Bronchial epithelial cell (primary cell): ENCODE data around the gene KRTAP2-2. TPM values are rescaled to one million over a fixed set of nuclear protein-coding genes. Genes with fewer than 3 reads are reported as not detected.
A peak's percentile ranks its signal among the peaks of the same experiment; 100 is the strongest.

Experiments used
- DNase-seq: peaks from one replicate; pipeline ENCODE4 v3.0.0-alpha.2; 2010; ENCODE audit warnings: low read depth
- FAIRE-seq: peaks from 2 replicates; lab custom pipeline; 2011; peaks lifted over from hg19 to GRCh38; lab: Jason Lieb, UNC
- H3K27me3 ChIP-seq: 2 replicates; pipeline ENCODE4 v1.5.1; 2011; ENCODE audit warnings: low read length; ENCODE audit not compliant: control insufficient read depth, insufficient read depth
- H3K36me3 ChIP-seq: 2 replicates; pipeline ENCODE4 v1.5.1; 2011; ENCODE audit warnings: low read length; ENCODE audit not compliant: control insufficient read depth, insufficient read depth
- H3K4me3 ChIP-seq: 2 replicates; pipeline ENCODE4 v1.5.1; 2011; ENCODE audit warnings: mild to moderate bottlenecking, low read depth, low read length, control low read depth
- CTCF ChIP-seq: IDR thresholded peaks from 2 replicates; pipeline ENCODE4 v1.5.1; 2011; ENCODE audit warnings: mild to moderate bottlenecking, moderate library complexity, low read length, control low read depth, inconsistent platforms; ENCODE audit not compliant: insufficient read depth, severe bottlenecking
- total RNA-seq: library from RNA; depleted of rRNA; stranded (reverse); fragments of >200 nt; gene quantifications from 2 replicates; pipeline ENCODE4 v1.2.1, GENCODE V29; 2014

Gene KRTAP2-2
- total RNA-seq, 1 donor from 2014 or later, result not detected

- no peak overlapping the region for H3K4me3 ChIP-seq
- no peak for FAIRE-seq
- no peaks in the 10 kb centered on the region for H3K36me3 ChIP-seq
- no peak for DNase-seq
- no peaks in the 10 kb centered on the region for H3K27me3 ChIP-seq
- TF ChIP-seq CTCF, result no peak
These were observed 42.5 kb downstream of the KRTAP2-2 start for GRCh38 chr17:41012326-41013120.

- no peaks in the 10 kb centered on the region for H3K27me3 ChIP-seq
- no peaks in the 10 kb centered on the region for H3K36me3 ChIP-seq
- no peak for DNase-seq
- FAIRE-seq, result no peak
- TF ChIP-seq CTCF, result no peak
- H3K4me3 ChIP-seq, result no peak overlapping the region
These were observed 44.6 kb downstream of the KRTAP2-2 start for GRCh38 chr17:41010441-41010840.

GRCh38 chr17:41009936-41010335 lies 45.1 kb downstream of the KRTAP2-2 start:
- Histone ChIP-seq H3K27me3 (no peaks in the 10 kb centered on the region), H3K36me3 (no peaks in the 10 kb centered on the region), H3K4me3 (no peak overlapping the region)
- no peak for TF ChIP-seq CTCF
- DNase-seq (no peak), FAIRE-seq (no peak)

- DNase-seq (peak; percentile 45), FAIRE-seq (no peak)
- TF ChIP-seq CTCF, result no peak
- no peaks in the 10 kb centered on the region for H3K36me3 ChIP-seq
- no peak overlapping the region for H3K4me3 ChIP-seq
- H3K27me3 ChIP-seq, result no peaks in the 10 kb centered on the region
These were observed 45.7 kb downstream of the KRTAP2-2 start for GRCh38 chr17:41009301-41009760.

DNA sequence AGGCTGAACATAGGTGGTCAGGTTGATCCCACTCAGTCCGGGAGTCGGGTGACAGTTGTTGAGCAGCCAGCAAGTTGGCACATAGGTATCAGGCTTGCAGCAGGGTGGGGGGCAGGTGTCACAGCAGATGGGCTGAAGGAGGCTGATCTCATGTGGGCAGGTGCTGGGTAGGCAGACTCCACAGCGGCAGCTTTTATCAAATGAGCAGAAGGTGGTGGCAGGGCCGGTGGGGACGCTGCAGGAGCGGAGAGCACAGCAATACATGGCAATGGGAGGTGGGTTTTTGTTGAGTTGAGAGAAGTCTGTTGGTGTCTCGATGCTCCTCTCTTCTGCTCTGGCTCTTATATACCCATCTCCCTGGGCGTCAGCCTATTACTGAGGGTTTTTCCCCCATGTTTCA lies 46.2 kb downstream of the KRTAP2-2 start, which contains the start of gene KRTAP3-1:
Gene KRTAP3-1, minus strand, starts transcription at position 318 of the 400 bp plus-strand sequence. Its CDS starts 54 bp downstream, at position 264.
- FAIRE-seq (no peak), DNase-seq (no peak)
- no peak for TF ChIP-seq CTCF
- no peaks in the 10 kb centered on the region for H3K27me3 ChIP-seq
- H3K36me3 ChIP-seq, result no peaks in the 10 kb centered on the region
- no peak within 1 kb of the TSS for H3K4me3 ChIP-seq

Other genes with a start within 250 kb of the KRTAP2-2 start
- gene KRT10, start 232.6 kb downstream of the KRTAP2-2 start, total RNA-seq, result 5.8 and 6.3 TPM in 2 replicates
- gene KRT12, start 188.0 kb downstream of the KRTAP2-2 start, total RNA-seq, result not detected in 2 replicates
- not detected in 2 replicates for gene KRT20, start 170.0 kb downstream of the KRTAP2-2 start, total RNA-seq
- 12.9 and 29.4 TPM in 2 replicates for gene KRT23, start 117.6 kb downstream of the KRTAP2-2 start, total RNA-seq
- gene KRT39, start 88.3 kb downstream of the KRTAP2-2 start, total RNA-seq, result not detected in 2 replicates
- 0.13 TPM in 1 of 2 replicates, not detected in the other for gene KRT40, start 70.9 kb downstream of the KRTAP2-2 start, total RNA-seq
- not detected in 2 replicates for gene KRTAP3-3, start 61.1 kb downstream of the KRTAP2-2 start, total RNA-seq
- gene KRTAP3-2, start 55.3 kb downstream of the KRTAP2-2 start, total RNA-seq, result not detected in 2 replicates
- gene KRTAP3-1, start 46.1 kb downstream of the KRTAP2-2 start, total RNA-seq, result not detected in 2 replicates
- not detected in 2 replicates for gene KRTAP1-5, start 28.0 kb downstream of the KRTAP2-2 start, total RNA-seq
- gene KRTAP1-4, start 25.0 kb downstream of the KRTAP2-2 start, total RNA-seq, result not detected in 2 replicates
- gene KRTAP1-3, start 20.4 kb downstream of the KRTAP2-2 start, total RNA-seq, result not detected in 2 replicates
- gene KRTAP1-1, start 13.8 kb downstream of the KRTAP2-2 start, total RNA-seq, result not detected in 2 replicates
- not detected in 2 replicates for gene KRTAP2-1, start 7.9 kb downstream of the KRTAP2-2 start, total RNA-seq
- gene KRTAP2-3, start 4.9 kb upstream of the KRTAP2-2 start, total RNA-seq, result not detected in 2 replicates
- not detected in 2 replicates for gene KRTAP2-4, start 10.6 kb upstream of the KRTAP2-2 start, total RNA-seq
- gene KRTAP4-7, start 28.9 kb upstream of the KRTAP2-2 start, total RNA-seq, result not detected in 2 replicates
- gene KRTAP4-8, start 42.9 kb upstream of the KRTAP2-2 start, total RNA-seq, result not detected in 2 replicates
- not detected in 2 replicates for gene KRTAP4-16, start 47.0 kb upstream of the KRTAP2-2 start, total RNA-seq
- not detected in 2 replicates for gene KRTAP4-9, start 50.2 kb upstream of the KRTAP2-2 start, total RNA-seq
- gene KRTAP4-11, start 63.1 kb upstream of the KRTAP2-2 start, total RNA-seq, result not detected in 2 replicates
- not detected in 2 replicates for gene KRTAP4-12, start 69.0 kb upstream of the KRTAP2-2 start, total RNA-seq
- gene KRTAP4-6, start 85.3 kb upstream of the KRTAP2-2 start, total RNA-seq, result not detected in 2 replicates
- not detected in 2 replicates for gene KRTAP4-5, start 94.6 kb upstream of the KRTAP2-2 start, total RNA-seq
- not detected in 2 replicates for gene KRTAP4-4, start 105.5 kb upstream of the KRTAP2-2 start, total RNA-seq
- not detected in 2 replicates for gene KRTAP4-3, start 113.0 kb upstream of the KRTAP2-2 start, total RNA-seq
- not detected in 2 replicates for gene KRTAP4-2, start 123.0 kb upstream of the KRTAP2-2 start, total RNA-seq
- not detected in 2 replicates for gene KRTAP4-1, start 129.7 kb upstream of the KRTAP2-2 start, total RNA-seq
- gene KRTAP9-1, start 134.7 kb upstream of the KRTAP2-2 start, total RNA-seq, result not detected in 2 replicates
- gene KRTAP9-2, start 171.4 kb upstream of the KRTAP2-2 start, total RNA-seq, result not detected in 2 replicates
- gene KRTAP9-3, start 177.2 kb upstream of the KRTAP2-2 start, total RNA-seq, result not detected in 2 replicates
- not detected in 2 replicates for gene KRTAP9-8, start 182.8 kb upstream of the KRTAP2-2 start, total RNA-seq
- gene KRTAP9-4, start 194.5 kb upstream of the KRTAP2-2 start, total RNA-seq, result not detected in 2 replicates
- gene KRTAP9-9, start 200.2 kb upstream of the KRTAP2-2 start, total RNA-seq, result not detected in 2 replicates
- not detected in 2 replicates for gene KRTAP9-6, start 210.1 kb upstream of the KRTAP2-2 start, total RNA-seq
- not detected in 2 replicates for gene KRTAP9-7, start 220.5 kb upstream of the KRTAP2-2 start, total RNA-seq
- not detected in 2 replicates for gene KRTAP29-1, start 247.6 kb upstream of the KRTAP2-2 start, total RNA-seq